Measurements from ENCODE around the gene GAREM1.

GAREM1 gene

DNA sequence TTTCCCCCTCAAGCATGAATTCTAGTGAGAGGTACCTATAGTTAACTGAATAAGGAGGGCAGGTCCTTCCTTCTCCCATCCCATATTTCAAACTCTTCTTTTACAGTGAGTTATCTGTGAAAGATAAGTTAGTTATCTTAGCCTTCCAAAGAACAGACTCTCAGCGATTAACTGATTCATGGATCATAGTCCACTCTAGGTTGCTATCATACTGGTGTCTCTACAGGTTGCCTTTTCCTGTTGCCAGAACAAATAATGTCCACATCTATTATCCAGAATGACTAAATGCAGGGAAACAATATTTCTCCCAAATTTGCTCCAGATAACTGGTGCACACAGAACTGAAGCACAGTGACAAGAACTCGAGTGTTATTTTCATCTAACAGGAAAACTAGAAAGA is 212.5 kb downstream of the GAREM1 start:
- no peak for DNase-seq (ENCODE audit: low read depth)
- no peak for TF ChIP-seq CTCF (conservative IDR thresholded peaks at IDR 0.05; ENCODE audit: low read depth, low read length)
- H3K4me3 ChIP-seq (ENCODE audit: low read depth, low read length) = no peak overlapping the region

DNA sequence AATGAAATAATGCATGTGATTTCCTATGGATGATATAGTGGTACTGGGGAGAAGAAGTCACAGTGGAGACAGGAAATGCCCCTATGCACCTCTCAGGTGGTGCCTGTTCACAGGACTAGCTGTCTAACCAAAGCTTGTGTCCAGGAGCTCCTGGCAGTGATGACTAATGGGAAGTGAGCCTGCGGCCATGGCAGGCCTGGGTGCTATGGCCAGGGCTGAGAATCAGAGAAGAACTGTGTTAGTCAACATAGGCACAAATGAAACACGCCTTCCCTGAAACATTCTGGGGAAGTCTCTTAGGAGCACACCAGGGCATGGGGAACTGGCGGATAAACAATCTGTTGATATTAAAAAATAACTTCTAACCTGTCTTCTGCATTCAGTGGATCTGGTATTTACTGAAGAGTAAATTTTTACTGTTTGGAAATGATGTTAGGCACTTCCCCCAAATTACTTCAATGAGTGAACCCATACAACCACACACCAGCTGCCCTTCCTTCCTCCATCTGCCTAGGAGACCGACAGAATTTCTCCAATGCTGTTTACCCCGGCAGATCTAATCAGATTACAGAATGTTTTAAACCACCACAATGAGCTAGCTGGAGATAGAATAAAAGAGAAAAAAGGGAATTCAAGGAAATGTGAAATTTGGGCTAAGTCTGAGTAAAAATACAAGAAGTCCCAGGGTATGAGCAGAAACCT is 213.4 kb downstream of the GAREM1 start:
- H3K4me3 ChIP-seq (ENCODE audit: low read depth, low read length) = no peak overlapping the region
- no peak for DNase-seq (ENCODE audit: low read depth)
- TF ChIP-seq CTCF (conservative IDR thresholded peaks at IDR 0.05; ENCODE audit: low read depth, low read length) = no peak

DNA sequence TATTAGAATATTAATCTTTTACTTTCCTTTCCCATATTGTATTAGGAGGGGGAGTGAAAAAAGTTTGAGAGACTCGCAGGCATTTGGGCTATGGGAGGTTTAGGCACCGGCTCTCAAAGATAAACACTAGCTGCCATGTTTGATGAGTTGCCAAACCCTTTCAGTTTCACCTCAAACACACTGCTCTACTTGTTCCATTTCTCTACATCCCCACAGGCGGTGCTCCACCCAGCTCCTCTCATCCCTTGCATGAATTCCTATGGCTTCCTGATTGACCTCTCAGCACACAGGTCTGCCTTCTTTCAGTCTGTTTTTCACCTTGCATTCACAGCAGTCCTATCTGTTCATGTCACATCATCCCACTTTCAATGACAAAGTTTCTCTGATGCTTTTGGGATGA is 215.1 kb downstream of the GAREM1 start:
- no peak for TF ChIP-seq CTCF (conservative IDR thresholded peaks at IDR 0.05; ENCODE audit: low read depth, low read length)
- H3K4me3 ChIP-seq (ENCODE audit: low read depth, low read length) = no peak overlapping the region
- DNase-seq (ENCODE audit: low read depth) = no peak

GRCh38 chr18:32252141-32252860 is 218.4 kb downstream of the GAREM1 start:
- H3K4me3 ChIP-seq (ENCODE audit: low read depth, low read length) = no peak overlapping the region
- no peak for TF ChIP-seq CTCF (conservative IDR thresholded peaks at IDR 0.05; ENCODE audit: low read depth, low read length)
- DNase-seq (ENCODE audit: low read depth) = no peak

GRCh38 chr18:32251466-32251865 is 219.2 kb downstream of the GAREM1 start:
- no peak overlapping the region for H3K4me3 ChIP-seq (ENCODE audit: low read depth, low read length)
- TF ChIP-seq CTCF (conservative IDR thresholded peaks at IDR 0.05; ENCODE audit: low read depth, low read length) = no peak
- DNase-seq (ENCODE audit: low read depth) = no peak

DNA sequence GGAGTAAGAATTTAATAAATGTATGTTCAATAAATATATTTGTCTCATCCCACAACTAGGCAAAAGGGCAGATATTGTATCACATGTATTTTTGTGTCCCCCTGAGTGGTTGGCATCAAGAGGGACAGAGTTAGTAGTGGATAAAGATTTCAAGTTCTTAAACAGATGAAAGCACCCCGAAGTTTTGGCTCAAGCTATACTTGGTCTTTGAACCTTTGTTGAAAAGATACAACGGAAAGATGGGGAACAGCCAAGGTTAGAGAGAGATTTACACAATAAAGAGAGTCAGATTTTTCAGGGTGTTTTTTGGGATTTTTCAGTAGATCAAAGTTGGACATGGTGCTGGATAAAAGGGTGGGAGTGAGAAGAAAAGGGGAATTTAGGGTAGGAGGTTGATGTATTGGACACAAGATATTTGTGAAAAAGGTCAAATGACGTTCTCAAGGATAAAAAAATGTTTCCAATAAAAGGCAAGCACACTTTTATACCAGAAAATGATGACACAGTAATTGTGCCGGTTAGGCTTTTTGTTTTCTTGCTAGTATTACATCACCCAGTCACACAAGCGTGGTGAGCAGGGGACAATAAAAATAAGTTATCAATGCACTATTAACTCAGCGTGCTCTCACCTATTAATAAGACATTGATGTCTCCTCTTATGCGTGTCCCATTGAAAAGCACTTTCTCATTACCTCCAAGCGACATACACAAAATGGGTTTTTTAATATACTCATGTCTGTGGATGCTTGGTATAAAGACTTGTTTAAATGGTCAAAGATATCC is 221.3 kb downstream of the GAREM1 start:
- DNase-seq (ENCODE audit: low read depth) = no peak
- no peak for TF ChIP-seq CTCF (conservative IDR thresholded peaks at IDR 0.05; ENCODE audit: low read depth, low read length)
- no peak overlapping the region for H3K4me3 ChIP-seq (ENCODE audit: low read depth, low read length)

All from choroid plexus epithelial cell (primary cell).